ENCODE results near the gene SMPD2.
"Not testable (repeated sequence)": the region's sequence is repeated elsewhere in the genome, so short reads cannot be mapped to it uniquely, and the experiment has no call there.

SMPD2 gene

GRCh38 chr6:109447087-109447486 lies 6.6 kb downstream of the SMPD2 start:
- no peak for DNase-seq

- no peak for DNase-seq
Observed at GRCh38 chr6:109447878-109448555, 7.5 kb downstream of the SMPD2 start.

- no peak for DNase-seq
Observed at GRCh38 chr6:109448615-109449014, 8.1 kb downstream of the SMPD2 start.

GRCh38 chr6:109449064-109449794 lies 8.7 kb downstream of the SMPD2 start:
- no peak for DNase-seq

- DNase-seq = no peak
Observed at GRCh38 chr6:109449795-109450673, 9.5 kb downstream of the SMPD2 start.

- DNase-seq = no peak
Observed at GRCh38 chr6:109450801-109451200, 10.3 kb downstream of the SMPD2 start.

- no peak for DNase-seq
Observed at GRCh38 chr6:109451376-109451775, 10.9 kb downstream of the SMPD2 start.

- no peak for DNase-seq
Observed at GRCh38 chr6:109452181-109452580, 11.7 kb downstream of the SMPD2 start.

- DNase-seq = no peak
Observed at GRCh38 chr6:109453156-109453555, 12.6 kb downstream of the SMPD2 start.

GRCh38 chr6:109453594-109454495 lies 13.3 kb downstream of the SMPD2 start:
- DNase-seq = no peak

- DNase-seq = no peak
Observed at GRCh38 chr6:109454496-109455436, 14.2 kb downstream of the SMPD2 start.

- peak; percentile 60 for DNase-seq
Observed at GRCh38 chr6:109455437-109456110, 15.1 kb downstream of the SMPD2 start, which contains the start of gene MICAL1. TSS of gene MICAL1 (minus strand) at chr6:109455772. CDS start at chr6:109454196, 1,576 bp downstream.

- no peak for DNase-seq
Observed at GRCh38 chr6:109456111-109456583, 15.6 kb downstream of the SMPD2 start.

- peak; percentile 19 for DNase-seq
Observed at GRCh38 chr6:109456710-109457561, 16.4 kb downstream of the SMPD2 start.

GRCh38 chr6:109457562-109457996 lies 17.1 kb downstream of the SMPD2 start:
- no peak for DNase-seq

- no peak for DNase-seq
Observed at GRCh38 chr6:109458774-109459531, 18.4 kb downstream of the SMPD2 start.

- no peak for DNase-seq
Observed at GRCh38 chr6:109460161-109460829, 19.8 kb downstream of the SMPD2 start.

- DNase-seq = not testable (repeated sequence)
Observed at GRCh38 chr6:109461205-109461604, 20.7 kb downstream of the SMPD2 start.
